ENCODE results near the gene LYRM2. TPM values are rescaled to one million over a fixed set of nuclear protein-coding genes. Genes with fewer than 3 reads are reported as not detected.

The LYRM2 gene
- total and polyA plus RNA-seq, 2 of the 8 experiments (the other 6 are each of a cell fraction or from before 2014, with no cell fraction given) = 7.3 to 25.7 TPM

GRCh38 chr6:89527634-89528033 is 110.9 kb downstream of the LYRM2 start:
- DNase-seq (ENCODE audit: low read depth in 1 of 2, low spot score in 2 of 2) = no peak
- Histone ChIP-seq H2AK5ac (ENCODE audit: low read depth, low read length) (no peak overlapping the region), H4K8ac (ENCODE audit: extremely low read depth, insufficient read depth, low read length) (no peak overlapping the region), H3K23ac (ENCODE audit: insufficient read length) (no peak overlapping the region), H3K27me3 (replicated peaks in 1 of 4; ENCODE audit: control insufficient read depth in 3 of 4, extremely low read depth in 1 of 4, insufficient read depth in 3 of 4, low read length in 3 of 4) (no peaks in the 10 kb centered on the region), H3K79me1 (ENCODE audit: low read depth, low read length) (no peaks in the 10 kb centered on the region), H4K91ac (replicated peaks; ENCODE audit: insufficient read length, low read length) (no peak overlapping the region), H3K36me3 (ENCODE audit: control insufficient read depth in 2 of 4, insufficient read depth in 4 of 4, low read length in 3 of 4) (no peaks in the 10 kb centered on the region), H3K4me1 (replicated peaks in 1 of 4; ENCODE audit: control insufficient read depth in 3 of 4, insufficient read depth in 4 of 4, low read length in 3 of 4) (no peaks in the 10 kb centered on the region), H2BK120ac (replicated peaks; ENCODE audit: low read depth, low read length) (no peak overlapping the region), H4K20me1 (replicated peaks in 1 of 2; ENCODE audit: control insufficient read depth in 1 of 2, insufficient read depth in 2 of 2, low read length in 2 of 2) (no peaks in the 10 kb centered on the region), H3K9ac (replicated peaks in 1 of 4; ENCODE audit: extremely low read depth in 1 of 4, low read depth in 3 of 4, low read length in 3 of 4) (no peak overlapping the region), H3K9me3 (ENCODE audit: insufficient read depth in 2 of 2, low read depth in 1 of 2, low read length in 1 of 2) (no peaks in the 10 kb centered on the region), H3K4me2 (ENCODE audit: insufficient read depth in 1 of 2, low read depth in 2 of 2, low read length in 2 of 2) (no peak overlapping the region), H3K4me3 (ENCODE audit: extremely low read depth in 1 of 4, insufficient read depth in 2 of 4, low read depth in 3 of 4, low read length in 4 of 4) (no peak overlapping the region), H3K27ac (ENCODE audit: low read depth, low read length) (no peak overlapping the region), H2BK5ac (ENCODE audit: low read depth, low read length) (no peak overlapping the region), H3K4ac (replicated peaks; ENCODE audit: insufficient read length, low read depth, low read length) (no peak overlapping the region), H3K14ac (ENCODE audit: insufficient read length) (no peak overlapping the region), H2BK12ac (ENCODE audit: low read depth, low read length) (no peak overlapping the region), H3K56ac (replicated peaks; ENCODE audit: insufficient read length, low read depth, low read length) (no peak overlapping the region), H3K18ac (ENCODE audit: extremely low read depth, low read length) (no peak overlapping the region), H3K23me2 (ENCODE audit: low read depth, low read length) (no peaks in the 10 kb centered on the region), H3K79me2 (ENCODE audit: control insufficient read depth in 1 of 2, insufficient read depth in 2 of 2, low read length in 2 of 2) (no peaks in the 10 kb centered on the region), H2BK20ac (ENCODE audit: low read length) (no peak overlapping the region), H4K5ac (ENCODE audit: insufficient read length, low read depth, low read length) (no peak overlapping the region), H2BK15ac (ENCODE audit: low read length) (no peak overlapping the region), H2AFZ (ENCODE audit: low read length) (no peak overlapping the region)
- ChIA-PET CTCF (ENCODE audit: partially characterized antibody) (interaction anchor here (0.8 to 1.1 kb wide), 2 partner anchors 8 to 83 kb away, joined by 3 to 5 read pairs; no protein-coding TSS in a partner anchor), POLR2A (ENCODE audit: partially characterized antibody) (no interaction called here)
- WGBS, 2 experiments (ENCODE audit: extremely low coverage in 1 of 2, insufficient coverage in 1 of 2, insufficient read length in 1 of 2, insufficient replicate concordance in 2 of 2, low coverage in 1 of 2, low lambda C conversion rate in 2 of 2, missing lambda C conversion rate in 1 of 2) = 100% methylated on average over 2 of the region's 2 CpGs; no CpG with 5 or more reads in 1 of the 2 experiments
- FAIRE-seq = no peak
- TF ChIP-seq KDM4A (IDR thresholded peaks at IDR 0.05; ENCODE audit: low read depth, low read length, severe bottlenecking) = no peak
- TF ChIP-seq ZNF274 (IDR thresholded peaks at IDR 0.05; ENCODE audit: borderline replicate concordance, extremely low read depth, low read length) = no peak
- TF ChIP-seq CREB1 (IDR thresholded peaks at IDR 0.05) = no peak
- TF ChIP-seq SRF (IDR thresholded peaks at IDR 0.05; ENCODE audit: low read depth, low read length) = no peak
- no peak for TF ChIP-seq SP2 (IDR thresholded peaks at IDR 0.05; ENCODE audit: low read length)
- TF ChIP-seq MAFK (IDR thresholded peaks at IDR 0.05; ENCODE audit: low read depth, low read length) = no peak
- no peak for TF ChIP-seq SP1 (IDR thresholded peaks at IDR 0.05; ENCODE audit: low read depth, low read length)
- no peak for TF ChIP-seq TCF12 (IDR thresholded peaks at IDR 0.05; ENCODE audit: low read depth, low read length)
- TF ChIP-seq RBBP5 (IDR thresholded peaks at IDR 0.05; ENCODE audit: borderline replicate concordance, low read depth, low read length) = no peak
- TF ChIP-seq SUZ12 (IDR thresholded peaks at IDR 0.05; ENCODE audit: low read length) = no peak
- no peak for TF ChIP-seq BACH1 (IDR thresholded peaks at IDR 0.05; ENCODE audit: low read length)
- TF ChIP-seq, protein P1, sequence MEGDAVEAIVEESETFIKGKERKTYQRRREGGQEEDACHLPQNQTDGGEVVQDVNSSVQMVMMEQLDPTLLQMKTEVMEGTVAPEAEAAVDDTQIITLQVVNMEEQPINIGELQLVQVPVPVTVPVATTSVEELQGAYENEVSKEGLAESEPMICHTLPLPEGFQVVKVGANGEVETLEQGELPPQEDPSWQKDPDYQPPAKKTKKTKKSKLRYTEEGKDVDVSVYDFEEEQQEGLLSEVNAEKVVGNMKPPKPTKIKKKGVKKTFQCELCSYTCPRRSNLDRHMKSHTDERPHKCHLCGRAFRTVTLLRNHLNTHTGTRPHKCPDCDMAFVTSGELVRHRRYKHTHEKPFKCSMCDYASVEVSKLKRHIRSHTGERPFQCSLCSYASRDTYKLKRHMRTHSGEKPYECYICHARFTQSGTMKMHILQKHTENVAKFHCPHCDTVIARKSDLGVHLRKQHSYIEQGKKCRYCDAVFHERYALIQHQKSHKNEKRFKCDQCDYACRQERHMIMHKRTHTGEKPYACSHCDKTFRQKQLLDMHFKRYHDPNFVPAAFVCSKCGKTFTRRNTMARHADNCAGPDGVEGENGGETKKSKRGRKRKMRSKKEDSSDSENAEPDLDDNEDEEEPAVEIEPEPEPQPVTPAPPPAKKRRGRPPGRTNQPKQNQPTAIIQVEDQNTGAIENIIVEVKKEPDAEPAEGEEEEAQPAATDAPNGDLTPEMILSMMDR (IDR thresholded peaks at IDR 0.05; ENCODE audit: control extremely low read depth in 1 of 3, insufficient read depth in 1 of 3, low read depth in 1 of 3, low read length in 3 of 3) = no peak
- TF ChIP-seq JUND (IDR thresholded peaks at IDR 0.05; ENCODE audit: low read length) = no peak
- no peak for TF ChIP-seq EGR1 (IDR thresholded peaks at IDR 0.05; ENCODE audit: borderline replicate concordance, low read depth, low read length)
